Cortex of kidney (tissue), 1 donor: ENCODE results near the gene CYP11A1.

Source experiments
- DNase-seq: peaks from one replicate; lab custom pipeline; 2025; lab: John Stamatoyannopoulos, UW

Gene CYP11A1

GRCh38 chr15:74300057-74300795 is 67.2 kb downstream of the CYP11A1 start:
- no peak for DNase-seq

GRCh38 chr15:74297887-74298286 is 69.6 kb downstream of the CYP11A1 start:
- no peak for DNase-seq

GRCh38 chr15:74295800-74296199 is 71.6 kb downstream of the CYP11A1 start:
- DNase-seq, result no peak

- DNase-seq, result no peak
Observed at GRCh38 chr15:74294010-74294409, 73.4 kb downstream of the CYP11A1 start.

- no peak for DNase-seq
Observed at GRCh38 chr15:74293021-74293810, 74.2 kb downstream of the CYP11A1 start.

GRCh38 chr15:74291101-74292071 is 76.1 kb downstream of the CYP11A1 start:
- no peak for DNase-seq

- DNase-seq, result no peak
Observed at GRCh38 chr15:74290645-74291044, 76.8 kb downstream of the CYP11A1 start.

GRCh38 chr15:74289671-74290070 is 77.8 kb downstream of the CYP11A1 start:
- DNase-seq, result no peak
